ENCODE results near the gene HYI.
"Not testable (repeated sequence)": the region's sequence is repeated elsewhere in the genome, so short reads cannot be mapped to it uniquely, and the experiment has no call there.

Gene HYI

DNA sequence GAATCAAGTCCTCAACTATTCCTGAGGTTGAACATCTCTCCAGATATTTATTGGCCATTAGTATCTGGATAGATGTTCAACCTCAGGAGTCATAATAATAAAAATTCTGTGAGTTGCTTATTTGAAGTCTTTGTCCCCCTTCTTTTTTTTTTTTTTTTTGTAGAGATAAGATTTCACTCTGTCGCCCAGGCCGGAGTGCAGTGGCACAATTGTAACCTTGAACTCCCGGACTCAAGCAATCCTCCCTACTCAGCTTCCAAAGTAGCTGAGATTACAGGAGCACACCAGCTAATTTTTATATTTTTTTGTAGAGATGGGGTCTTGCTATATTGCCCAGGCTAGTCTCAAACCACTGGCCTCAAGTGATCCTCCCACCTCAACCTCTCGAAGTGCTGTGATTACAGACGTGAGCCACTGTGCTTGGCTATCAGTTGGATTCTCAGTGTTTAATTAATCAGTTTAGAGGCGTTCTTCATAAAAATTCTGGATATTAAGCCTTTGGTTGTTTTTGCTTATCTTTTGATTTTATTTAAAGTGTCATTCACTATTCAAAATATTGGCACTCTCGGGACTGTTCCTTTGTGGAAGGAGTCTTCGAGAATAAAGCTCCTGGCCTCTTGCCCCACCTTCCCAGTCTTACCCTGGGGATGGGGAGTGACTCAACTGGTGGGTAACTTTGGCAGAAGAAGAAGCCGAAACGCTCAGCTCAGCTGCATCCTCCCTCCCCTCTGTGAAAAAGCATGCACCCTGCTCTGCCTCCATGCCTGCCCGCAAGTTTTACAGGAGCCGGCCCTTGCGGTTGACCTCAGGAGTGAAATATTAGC lies 11.2 kb upstream of the HYI start:
- DNase-seq (ENCODE audit: low spot score): no peak

GRCh38 chr1:43463479-43463878 lies 9.7 kb upstream of the HYI start:
- DNase-seq (ENCODE audit: low spot score): no peak

- no peak for DNase-seq (ENCODE audit: low spot score)
Observed at GRCh38 chr1:43460988-43461693, 7.4 kb upstream of the HYI start.

GRCh38 chr1:43458379-43458778 lies 4.6 kb upstream of the HYI start:
- not testable (repeated sequence) for DNase-seq (ENCODE audit: low spot score)

- DNase-seq (ENCODE audit: low spot score): no peak
Observed at GRCh38 chr1:43455213-43455889, 1.6 kb upstream of the HYI start.

DNA sequence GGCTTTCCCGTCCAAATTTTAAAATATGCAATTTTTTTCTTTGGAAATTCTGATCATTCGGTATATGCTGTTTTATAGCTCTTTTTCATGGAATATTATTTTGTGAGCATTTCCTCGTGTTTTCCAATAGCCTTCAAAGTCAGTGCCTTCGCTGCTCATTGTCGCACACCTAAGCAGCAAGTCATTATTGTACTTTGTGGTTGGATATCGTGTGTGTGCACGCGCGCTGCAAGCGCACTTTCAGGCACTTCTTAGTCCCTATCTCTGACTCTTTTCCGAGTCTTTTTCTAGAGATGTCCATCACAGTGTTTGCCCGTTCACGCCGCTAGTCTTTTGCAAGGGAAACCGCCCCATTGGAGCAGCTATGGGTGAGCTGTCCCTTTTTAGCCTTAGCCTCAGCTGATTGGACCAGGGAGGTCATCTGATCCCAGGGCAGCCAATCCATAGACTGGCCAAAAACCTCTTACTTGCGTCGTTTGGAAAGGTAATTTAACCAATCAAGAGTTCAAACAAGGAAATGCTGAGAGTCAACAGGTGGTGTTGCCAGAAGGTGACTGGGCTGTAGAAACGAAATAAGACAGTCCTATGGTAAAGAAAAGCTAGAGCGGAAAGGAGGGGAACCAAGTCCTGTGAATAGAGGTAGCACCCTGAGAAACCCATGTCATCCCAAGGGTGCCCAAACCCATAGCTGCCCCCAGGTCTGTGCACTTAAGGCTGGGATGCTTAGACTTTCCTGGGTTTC lies 710 bp upstream of the HYI start:
- DNase-seq (ENCODE audit: low spot score): peak; percentile 93

DNA sequence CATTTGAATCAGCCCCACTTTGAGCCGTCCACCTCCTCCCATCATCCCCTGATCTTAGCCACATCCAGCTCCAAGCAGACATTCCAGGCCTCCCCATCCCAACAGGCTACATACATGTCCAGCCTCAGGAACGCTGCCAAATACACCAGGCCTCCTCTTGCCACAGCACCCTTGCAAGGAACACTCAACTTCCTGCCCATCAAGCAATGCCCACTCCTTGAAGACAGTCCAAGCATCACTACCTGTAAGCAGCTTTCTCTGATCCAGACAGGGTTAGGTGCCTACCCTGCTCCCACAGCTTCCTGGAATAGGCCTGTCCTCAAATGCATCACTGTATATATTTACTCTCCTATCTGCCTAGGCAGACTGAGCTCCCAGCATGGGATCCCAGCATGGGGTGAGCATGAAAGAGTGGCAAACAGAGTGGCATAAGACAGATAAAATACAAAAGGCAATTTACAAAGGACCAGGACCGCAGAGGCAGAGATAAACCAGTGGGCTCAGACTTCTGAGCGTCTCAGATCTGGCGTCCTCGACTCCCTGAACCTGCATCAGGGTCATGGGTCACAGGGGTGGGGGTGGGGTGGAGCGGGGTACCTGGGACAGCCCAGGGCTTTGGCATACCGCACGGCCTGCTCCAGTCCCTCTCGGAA lies 816 bp downstream of the HYI start:
- no peak for DNase-seq (ENCODE audit: low spot score)

DNA sequence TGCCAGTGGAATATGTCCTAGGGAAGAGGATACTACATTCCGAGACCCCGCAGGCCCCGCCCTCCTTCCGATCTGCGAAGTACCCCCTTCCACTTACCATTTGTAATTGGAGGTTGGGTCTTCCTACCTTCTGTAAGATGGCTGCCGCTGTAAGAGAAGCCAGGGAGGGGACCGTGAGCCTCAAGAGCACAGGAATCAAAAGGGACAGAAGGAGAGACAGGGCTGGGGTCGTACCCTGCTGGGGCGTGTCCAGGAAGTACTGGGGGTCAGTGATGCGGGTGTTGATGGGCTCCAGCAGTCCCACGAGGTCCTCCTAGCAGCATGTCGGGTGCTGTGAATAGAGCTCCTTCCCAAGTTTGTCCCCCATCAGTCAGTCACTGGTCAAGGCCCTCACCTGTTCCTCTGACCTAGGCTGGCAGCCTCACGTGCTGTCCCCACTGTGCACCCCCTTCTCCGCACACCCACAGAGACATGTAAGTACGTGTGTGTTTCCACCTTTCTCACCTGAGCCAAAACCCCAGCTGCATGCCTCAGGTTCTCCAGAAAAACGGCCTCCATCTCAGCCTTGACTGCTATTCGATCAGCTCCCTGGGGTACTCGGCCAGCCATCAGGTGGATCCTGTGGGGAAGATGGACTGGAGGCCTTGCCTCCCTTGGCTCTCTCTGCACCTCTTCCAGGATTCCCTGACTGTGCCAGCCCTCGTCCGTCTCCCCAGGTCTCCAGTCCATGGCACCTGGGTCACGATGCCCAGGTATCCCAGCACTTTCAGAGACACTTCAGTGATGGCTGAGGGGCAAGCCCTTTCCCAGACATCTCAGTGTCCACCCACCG lies 1.8 kb downstream of the HYI start:
- DNase-seq (ENCODE audit: low spot score): no peak

DNA sequence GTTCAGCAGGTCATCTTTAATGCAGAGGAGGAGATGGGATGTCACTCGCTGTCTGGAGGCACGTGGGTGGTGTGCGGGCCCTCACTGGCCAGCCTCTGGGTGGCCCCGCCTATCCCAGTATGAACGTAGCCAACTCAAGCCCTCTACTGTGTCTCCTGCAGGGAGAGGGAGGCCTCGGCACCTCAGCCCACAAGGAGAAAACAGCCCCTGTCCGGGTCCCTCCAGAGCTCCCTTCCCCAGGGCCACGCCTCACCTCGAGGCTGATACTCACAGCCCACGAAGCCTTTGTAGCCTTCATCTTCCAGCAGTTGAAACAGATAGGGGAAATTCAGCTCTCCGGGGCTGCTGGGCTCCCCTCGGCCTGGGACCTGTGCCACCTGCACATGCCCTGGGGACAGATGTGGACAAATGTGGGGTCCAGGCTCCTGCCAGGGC lies 2.6 kb downstream of the HYI start:
- DNase-seq (ENCODE audit: low spot score): no peak

DNA sequence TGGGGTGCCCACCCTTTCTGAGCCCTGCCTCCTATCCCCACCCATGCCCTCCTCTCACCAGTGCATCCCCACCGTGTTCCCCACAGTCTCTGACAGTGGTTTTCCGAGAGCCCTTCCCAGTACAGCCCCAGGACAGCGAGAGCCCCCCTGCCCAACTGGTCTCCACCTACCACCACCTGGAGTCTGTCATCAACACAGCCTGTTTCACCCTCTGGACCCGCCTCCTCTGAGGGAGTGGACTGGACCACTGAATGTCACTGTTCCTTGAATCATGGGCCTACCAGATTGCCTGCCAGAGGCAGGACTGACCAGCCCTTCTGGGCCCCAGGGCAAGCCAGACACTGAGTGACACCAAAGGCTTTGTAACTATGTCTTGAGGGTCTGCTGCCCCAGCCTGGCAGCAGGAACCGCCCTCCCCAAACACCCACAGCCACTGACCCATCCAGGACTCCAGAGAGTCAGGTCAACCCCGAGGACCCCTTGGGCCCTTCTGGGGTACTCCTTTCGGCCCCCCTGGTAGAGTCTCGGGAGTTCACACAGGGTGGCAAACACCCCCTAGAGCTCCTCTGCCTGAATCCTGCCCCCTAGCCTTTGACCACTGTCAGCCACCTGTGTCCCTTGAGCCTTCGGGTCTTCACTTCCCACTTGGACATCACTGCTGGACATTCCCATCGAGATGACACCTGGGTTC lies 3.3 kb downstream of the HYI start:
- no peak for DNase-seq (ENCODE audit: low spot score)

- no peak for DNase-seq (ENCODE audit: low spot score)
Observed at GRCh38 chr1:43449708-43450069, 4.0 kb downstream of the HYI start.

- no peak for DNase-seq (ENCODE audit: low spot score)
Observed at GRCh38 chr1:43448955-43449707, 4.6 kb downstream of the HYI start.

DNA sequence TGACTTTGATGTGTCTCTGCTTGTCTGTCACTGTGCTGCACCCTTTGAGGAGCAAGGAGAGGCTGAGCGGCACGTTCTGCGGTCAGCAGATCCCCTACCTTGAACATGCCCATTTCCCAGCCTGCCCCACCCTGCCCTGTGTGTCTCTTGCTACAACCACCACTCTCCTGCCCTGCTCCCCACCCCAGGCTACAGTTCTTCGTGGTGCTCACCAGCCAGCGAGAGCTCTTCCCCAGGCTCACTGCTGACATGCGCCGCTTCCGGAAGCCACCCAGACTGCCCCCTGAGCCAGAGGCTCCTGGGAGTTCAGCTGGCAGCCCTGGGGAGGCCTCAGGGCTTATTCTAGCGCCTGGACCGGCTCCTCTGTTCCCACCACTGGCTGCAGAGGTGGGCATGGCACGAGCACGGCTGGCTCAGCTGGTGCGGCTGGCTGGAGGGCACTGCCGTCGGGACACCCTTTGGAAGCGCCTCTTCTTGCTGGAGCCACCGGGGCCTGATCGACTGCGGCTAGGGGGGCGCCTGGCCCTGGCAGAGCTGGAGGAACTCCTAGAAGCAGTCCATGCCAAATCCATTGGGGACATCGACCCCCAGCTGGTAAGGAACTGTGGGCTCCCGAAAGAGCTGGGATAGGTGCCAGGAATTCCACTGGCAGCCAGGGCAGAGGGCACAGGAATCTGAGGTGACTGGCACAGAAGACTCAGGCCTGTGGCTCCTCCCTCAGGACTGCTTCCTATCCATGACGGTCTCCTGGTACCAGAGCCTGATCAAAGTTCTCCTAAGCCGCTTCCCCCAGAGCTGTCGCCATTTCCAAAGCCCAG lies 5.6 kb downstream of the HYI start:
- no peak for DNase-seq (ENCODE audit: low spot score)

DNA sequence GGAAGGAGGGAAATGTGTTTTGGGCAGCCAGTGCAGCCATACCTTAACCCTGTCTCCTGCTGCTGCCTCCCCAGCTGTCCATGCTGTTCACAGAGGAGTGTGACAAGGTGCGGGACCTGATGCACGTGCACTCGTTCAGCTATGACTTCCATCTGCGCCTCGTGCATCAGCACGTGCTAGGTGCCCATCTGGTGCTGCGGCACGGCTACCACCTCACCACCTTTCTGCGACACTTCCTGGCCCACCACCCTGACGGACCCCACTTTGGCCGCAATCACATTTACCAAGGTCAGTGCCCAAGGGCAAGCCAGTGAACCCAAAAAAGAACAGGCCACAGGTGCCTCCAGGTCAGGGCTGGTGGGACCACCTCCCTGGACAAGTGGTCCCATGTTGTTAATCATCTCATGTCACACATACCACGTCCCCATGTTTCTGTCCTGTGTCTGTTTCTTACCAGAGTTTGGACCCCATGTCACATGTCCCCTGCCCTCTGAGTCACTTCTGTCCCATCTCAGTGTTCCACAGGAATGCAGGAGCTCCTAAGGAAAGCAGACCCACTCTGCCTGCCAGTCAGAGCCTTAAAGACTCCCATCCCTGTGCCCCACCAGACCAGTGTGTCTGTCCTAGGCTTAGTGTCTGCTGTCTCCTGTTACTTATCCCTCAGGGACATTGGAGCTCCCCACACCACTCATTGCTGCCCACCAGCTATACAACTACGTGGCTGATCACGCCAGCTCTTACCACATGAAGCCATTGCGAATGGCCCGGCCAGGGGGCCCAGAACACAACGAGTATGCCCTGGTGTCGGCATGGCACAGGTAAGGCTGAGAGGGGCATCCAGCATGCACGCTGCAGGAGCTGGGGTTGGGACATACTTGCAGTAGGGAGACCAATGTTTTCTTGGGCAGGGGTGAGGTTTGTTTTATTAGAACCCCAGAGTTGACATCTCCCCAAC lies 6.6 kb downstream of the HYI start:
- no peak for DNase-seq (ENCODE audit: low spot score)

- no peak for DNase-seq (ENCODE audit: low spot score)
Observed at GRCh38 chr1:43446388-43446740, 7.4 kb downstream of the HYI start.

DNA sequence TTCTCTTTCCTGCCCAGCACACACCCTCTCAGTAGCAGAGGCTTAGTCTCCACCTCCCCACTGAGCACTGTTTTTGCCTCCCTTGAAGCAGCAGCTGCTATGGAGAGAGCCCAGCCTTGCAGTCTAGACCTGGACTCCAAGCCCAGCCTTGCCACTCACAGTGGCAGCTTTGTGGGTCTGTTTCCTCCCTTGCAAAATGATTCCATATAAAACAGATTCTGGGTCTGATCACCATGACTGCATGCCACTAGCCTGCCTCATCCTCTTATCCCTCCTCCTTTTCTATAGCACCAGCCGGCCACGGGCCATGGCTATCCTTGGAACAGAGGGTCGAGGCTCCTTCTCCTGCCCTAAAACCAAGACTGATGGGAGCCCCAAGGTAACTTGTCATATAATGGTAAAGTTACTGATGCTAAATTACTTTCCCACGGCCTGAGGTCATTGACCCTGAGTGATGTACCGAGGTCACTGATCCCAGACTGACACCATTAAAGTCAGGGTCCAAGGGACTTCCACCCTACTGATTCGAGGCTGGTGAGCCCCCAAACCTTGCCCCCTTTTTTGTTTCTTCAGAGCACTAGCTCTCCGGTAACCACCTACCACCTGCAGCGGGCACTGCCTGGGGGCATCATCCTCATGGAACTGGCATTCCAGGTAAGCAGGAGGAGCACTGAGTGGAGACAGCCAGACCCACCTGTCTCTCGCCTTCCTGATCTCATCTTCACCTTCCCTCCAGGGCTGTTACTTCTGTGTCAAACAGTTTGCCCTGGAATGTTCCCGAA lies 7.9 kb downstream of the HYI start:
- no peak for DNase-seq (ENCODE audit: low spot score)

DNA sequence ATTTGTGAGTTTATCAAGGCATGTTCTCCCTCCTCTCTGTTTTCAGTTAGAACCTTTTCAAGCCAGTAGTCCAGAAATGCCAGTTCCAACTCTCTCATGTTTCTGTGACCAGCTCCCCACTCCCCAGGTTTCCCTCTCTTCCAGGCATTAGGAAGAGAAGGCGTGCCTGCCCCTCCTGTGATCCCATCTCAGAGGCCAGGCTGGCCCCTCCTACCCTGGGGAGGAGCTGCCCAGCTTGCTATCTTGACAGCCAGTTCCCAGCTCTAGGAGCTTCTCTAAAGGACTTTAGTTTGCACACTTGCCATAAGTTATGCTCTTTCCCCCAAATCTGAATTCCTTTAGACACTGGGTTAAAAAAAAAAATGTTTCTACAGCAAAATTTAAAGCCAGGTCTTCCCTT lies 8.9 kb downstream of the HYI start:
- no peak for DNase-seq (ENCODE audit: low spot score)

Measured in germinal center (tissue), 1 donor.